HepG2 (cell line): ENCODE results near the gene CLBA1. TPM values are rescaled to one million over a fixed set of nuclear protein-coding genes. Genes with fewer than 3 reads are reported as not detected.

Experiments used
- ATAC-seq: fragments of 200-7000 bp; cut with Tn5 transposase; 3 replicates; pipeline ENCODE4 v1.9.1; 2020; ENCODE audit warnings: mild to moderate bottlenecking, moderate library complexity
- BruUV-seq: library from RNA; stranded (reverse); fragments of 400-500 nt; replicated peaks from 2 replicates; lab custom pipeline; 2021; lab: Mats Ljungman, UMichigan
- CTCF ChIA-PET: fragments of 300-600 bp; formaldehyde crosslinking; extraction: SDS; loops from one replicate; lab custom pipeline; 2021; ENCODE audit warnings: low total read pairs, inconsistent platforms, low intra/inter-chr PET ratio; lab: Yijun Ruan, JAX
- POLR2A ChIA-PET: fragments of 350-600 bp; sonication (Branson Sonifier 250); formaldehyde crosslinking; loops from one replicate; lab custom pipeline; 2020; ENCODE audit warnings: antibody characterized with exemption, inconsistent platforms; lab: Yijun Ruan, JAX
- DNase-seq: peaks from one replicate; pipeline ENCODE4 v3.0.0-alpha.2; 2015; ENCODE audit warnings: low spot score
- FAIRE-seq: peaks from 3 replicates; lab custom pipeline; 2011; peaks lifted over from hg19 to GRCh38; lab: Jason Lieb, UNC
- H2AFZ ChIP-seq: one replicate; pipeline ENCODE4 v1.6.1; 2011; ENCODE audit warnings: low read length, inconsistent platforms
- H3K27ac ChIP-seq: fragments of 300-600 bp; 3 replicates; pipeline ENCODE4 v1.8.0; 2011; ENCODE audit warnings: mixed run types, mild to moderate bottlenecking, mixed read lengths, low read length, inconsistent platforms; ENCODE audit not compliant: insufficient read depth; ENCODE audit errors: extremely low read length
- H3K27me3 ChIP-seq, 2 experiments: fragments of 200-600 bp in 1 of 2; 2 replicates in 1 of 2; 3 replicates in 1 of 2; pipeline versions ENCODE4 v1.6.0 to v1.8.0; 2011; ENCODE audit warnings: low read length in 2 of 2, mild to moderate bottlenecking in 2 of 2, moderate library complexity in 2 of 2, inconsistent platforms in 1 of 2; ENCODE audit not compliant: insufficient read depth in 2 of 2, control insufficient read depth in 1 of 2
- H3K36me3 ChIP-seq, 2 experiments: fragments of 200-600 bp in 1 of 2; replicated peaks in 1 of 2; 2 replicates in 1 of 2; 3 replicates in 1 of 2; pipeline versions ENCODE4 v1.5.1 to v1.8.0; 2011; ENCODE audit warnings: low read length in 2 of 2, inconsistent platforms in 1 of 2; ENCODE audit not compliant: insufficient read depth in 2 of 2, control insufficient read depth in 1 of 2
- H3K4me1 ChIP-seq: 2 replicates; pipeline ENCODE4 v1.5.1; 2012; ENCODE audit warnings: low read length, inconsistent platforms; ENCODE audit not compliant: insufficient read depth
- H3K4me2 ChIP-seq: 2 replicates; pipeline ENCODE4 v1.6.0; 2011; ENCODE audit warnings: low read depth, low read length, inconsistent platforms
- H3K4me3 ChIP-seq, 3 experiments: fragments of 200-600 bp in 1 of 3; sonication (generic), shearing (Covaris generic) in 1 of 3; replicated peaks in 1 of 3; 2 replicates each; pipeline ENCODE4 v1.5.1; 2011 to 2016; ENCODE audit warnings: low read length in 3 of 3, inconsistent platforms in 2 of 3, low read depth in 2 of 3, mild to moderate bottlenecking in 2 of 3, control low read depth in 1 of 3, mixed read lengths in 1 of 3; ENCODE audit not compliant: insufficient read depth in 1 of 3
- H3K79me2 ChIP-seq: one replicate; pipeline ENCODE4 v1.6.1; 2011; ENCODE audit warnings: low read length, inconsistent platforms; ENCODE audit not compliant: insufficient read depth
- H3K9ac ChIP-seq: 2 replicates; pipeline ENCODE4 v1.6.0; 2011; ENCODE audit warnings: mild to moderate bottlenecking, low read depth, low read length, inconsistent platforms; ENCODE audit not compliant: insufficient read depth
- H3K9me3 ChIP-seq: 2 replicates; pipeline ENCODE4 v1.5.1; 2012; ENCODE audit warnings: mild to moderate bottlenecking, low read length
- H4K20me1 ChIP-seq: 2 replicates; pipeline ENCODE4 v1.6.0; 2011; ENCODE audit warnings: inconsistent platforms, mild to moderate bottlenecking, low read length, moderate library complexity; ENCODE audit not compliant: insufficient read depth
- AGO2 ChIP-seq: fragments of 200-400 bp; formaldehyde crosslinking; optimal IDR thresholded peaks from 2 replicates; pipeline ENCODE3; 2017; ENCODE audit warnings: mild to moderate bottlenecking, low read depth, low read length, moderate library complexity
- GATAD1 ChIP-seq: IDR thresholded peaks from 2 replicates; pipeline ENCODE4 v1.6.1; 2016; ENCODE audit warnings: missing genetic modification reagents, missing compliant biosample characterization
- KLF15 ChIP-seq: sonication (generic); formaldehyde crosslinking; IDR thresholded peaks from 2 replicates; pipeline ENCODE4 v1.8.1; 2023; ENCODE audit warnings: borderline replicate concordance, mild to moderate bottlenecking, inconsistent platforms, missing genetic modification reagents, mixed read lengths
- PHF5A ChIP-seq: IDR thresholded peaks from one replicate; pipeline ENCODE4 v1.6.1; 2018; ENCODE audit warnings: low read depth, missing genetic modification reagents; ENCODE audit not compliant: unreplicated experiment
- RELA ChIP-seq: sonication (generic); formaldehyde crosslinking; IDR thresholded peaks from 2 replicates; pipeline ENCODE4 v1.4.0; 2020; ENCODE audit warnings: missing genetic modification reagents
- SRSF1 ChIP-seq: fragments of 200-400 bp; formaldehyde crosslinking; optimal IDR thresholded peaks from 2 replicates; pipeline ENCODE3; 2017; ENCODE audit warnings: mild to moderate bottlenecking, low read depth, low read length, moderate library complexity
- TBX2 ChIP-seq: sonication (generic); formaldehyde crosslinking; IDR thresholded peaks from 2 replicates; pipeline ENCODE4 v1.5.0; 2020; ENCODE audit warnings: missing genetic modification reagents, mild to moderate bottlenecking, borderline replicate concordance
- ZFP36 ChIP-seq: fragments of 150-350 bp; IDR thresholded peaks from 2 replicates; pipeline ENCODE4 v1.6.1; 2018; ENCODE audit warnings: borderline replicate concordance, low read length, low read depth; ENCODE audit not compliant: partially characterized antibody
- ZNF484 ChIP-seq: sonication (generic); formaldehyde crosslinking; IDR thresholded peaks from 2 replicates; pipeline ENCODE4 v1.5.1; 2020; ENCODE audit warnings: mild to moderate bottlenecking, low read depth, missing genetic modification reagents, borderline replicate concordance
- ZNF546 ChIP-seq: sonication (generic); formaldehyde crosslinking; conservative IDR thresholded peaks from 2 replicates; pipeline ENCODE4 v1.8.1; 2023; ENCODE audit warnings: mild to moderate bottlenecking, missing genetic modification reagents
- ZNF550 ChIP-seq: sonication (generic); formaldehyde crosslinking; IDR thresholded peaks from 2 replicates; pipeline ENCODE4 v1.4.0; 2020; ENCODE audit warnings: mild to moderate bottlenecking, missing genetic modification reagents, borderline replicate concordance
- whole genome bisulfite sequencing: methylation state at CpG from one replicate; pipeline ENCODE4 v1.1.6; 2017; ENCODE audit warnings: low lambda C conversion rate; 5-methylcytosine and 5-hydroxymethylcytosine counted together
- in situ Hi-C: cut with HindIII; loops from 2 replicates; pipeline ENCODE4 v1.10.0; 2017; ENCODE audit warnings: low pct_unique_long_range_greater_than_20kb; ENCODE audit not compliant: extremely low pct_ligation_motif_present
- intact Hi-C: fragments of 100-400 bp; cut with micrococcal nuclease; formaldehyde crosslinking; loops from one replicate; pipeline ENCODE4 v1.10.0; 2022; ENCODE audit not compliant: unreplicated experiment
- polyA plus RNA-seq, 8 experiments: library from polyadenylated mRNA; depleted of rRNA in 3 of 8; stranded (reverse) in 7 of 8; unstranded in 1 of 8; fragments of >200 nt; fragmentation: Illumina TruSeq in 4 of 8; extraction: Trizol in 4 of 8; gene quantifications; 2 replicates each; pipeline versions ENCODE4 v1.2.1 to v1.2.3, GENCODE V29; 2011 to 2016; ENCODE audit warnings: low read depth in 4 of 8, missing spikeins in 1 of 8, mixed read lengths in 1 of 8; ENCODE audit not compliant: insufficient read depth in 1 of 8
- total RNA-seq, 5 experiments: library from RNA; depleted of rRNA; stranded (reverse); fragments of >200 nt; fragmentation: Illumina TruSeq; extraction: Trizol; gene quantifications; 2 replicates each; pipeline ENCODE4 v1.2.3, GENCODE V29; 2016; ENCODE audit warnings: low read depth in 1 of 5
- TF ChIP-seq, protein P1 (sequence below): sonication (generic); formaldehyde crosslinking; IDR thresholded peaks from 2 replicates; pipeline ENCODE4 v1.5.1; 2020; ENCODE audit warnings: mild to moderate bottlenecking, missing genetic modification reagents, moderate library complexity
- TF ChIP-seq, protein P2 (sequence below): sonication (generic); formaldehyde crosslinking; IDR thresholded peaks from 2 replicates; pipeline ENCODE4 v1.5.1; 2020; ENCODE audit warnings: mild to moderate bottlenecking, moderate library complexity, missing genetic modification reagents
- TF ChIP-seq, protein P3 (sequence below): sonication (generic); formaldehyde crosslinking; IDR thresholded peaks from 2 replicates; pipeline ENCODE4 v1.8.1; 2023; ENCODE audit warnings: missing genetic modification reagents, inconsistent platforms, borderline replicate concordance
- TF ChIP-seq, protein P4 (sequence below): sonication (generic); formaldehyde crosslinking; IDR thresholded peaks from 2 replicates; pipeline ENCODE4 v1.4.0; 2020; ENCODE audit warnings: missing genetic modification reagents
- TF ChIP-seq, protein P5 (sequence below): sonication (generic); formaldehyde crosslinking; IDR thresholded peaks from 2 replicates; pipeline ENCODE4 v1.8.1; 2023; ENCODE audit warnings: missing genetic modification reagents, mild to moderate bottlenecking, borderline replicate concordance

Gene CLBA1
- total and polyA plus RNA-seq, 2 of the 13 experiments (the other 11 are each of a cell fraction or from before 2014, with no cell fraction given): 1.2 to 1.4 TPM

DNA sequence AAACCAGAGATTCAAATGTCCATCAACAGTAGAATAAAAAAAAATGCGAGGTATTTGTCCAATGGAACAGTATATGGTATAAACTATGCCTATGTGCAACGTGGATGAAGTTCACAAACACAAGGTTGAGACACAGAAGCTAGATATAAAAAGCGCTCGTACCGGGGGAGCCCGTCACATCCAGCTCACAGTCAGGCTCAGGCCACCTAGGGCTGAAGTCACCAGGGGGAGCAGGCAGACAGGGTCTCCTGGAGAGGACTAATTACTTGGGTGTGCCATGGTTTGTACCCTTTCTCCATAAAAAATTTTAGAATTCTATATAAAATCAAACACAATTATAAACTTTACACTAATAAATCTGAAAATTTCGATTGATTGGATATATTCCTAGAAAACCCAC, 21.0 kb upstream of the CLBA1 start:
- H3K27ac ChIP-seq: no peak overlapping the region
- no TSS peak for BruUV-seq
- WGBS: 8% methylated on average over 7 of the region's 7 CpGs
- peaks cover 17% of the 10 kb centered on the region; the same call in 1 of the 2 replicates for H3K4me1 ChIP-seq
- DNase-seq (no peak), ATAC-seq (no peak), FAIRE-seq (no peak)
- POLR2A ChIA-PET: no interaction called here
- H3K9ac ChIP-seq: no peak overlapping the region
- intact Hi-C loops (no loop called here), in situ Hi-C loops (no loop called here)
- no peak overlapping the region for H2AFZ ChIP-seq
- H3K36me3 ChIP-seq: no peaks in the 10 kb centered on the region
- no peak overlapping the region for H3K4me3 ChIP-seq
- H3K27me3 ChIP-seq: peaks cover 7 to 57% of the 10 kb centered on the region in 2 experiments
- no peaks in the 10 kb centered on the region for H3K9me3 ChIP-seq
- no peaks in the 10 kb centered on the region for H3K79me2 ChIP-seq
- CTCF ChIA-PET: no interaction called here
- H3K4me2 ChIP-seq: no peak overlapping the region
- no peaks in the 10 kb centered on the region for H4K20me1 ChIP-seq
- TF ChIP-seq, protein P1, sequence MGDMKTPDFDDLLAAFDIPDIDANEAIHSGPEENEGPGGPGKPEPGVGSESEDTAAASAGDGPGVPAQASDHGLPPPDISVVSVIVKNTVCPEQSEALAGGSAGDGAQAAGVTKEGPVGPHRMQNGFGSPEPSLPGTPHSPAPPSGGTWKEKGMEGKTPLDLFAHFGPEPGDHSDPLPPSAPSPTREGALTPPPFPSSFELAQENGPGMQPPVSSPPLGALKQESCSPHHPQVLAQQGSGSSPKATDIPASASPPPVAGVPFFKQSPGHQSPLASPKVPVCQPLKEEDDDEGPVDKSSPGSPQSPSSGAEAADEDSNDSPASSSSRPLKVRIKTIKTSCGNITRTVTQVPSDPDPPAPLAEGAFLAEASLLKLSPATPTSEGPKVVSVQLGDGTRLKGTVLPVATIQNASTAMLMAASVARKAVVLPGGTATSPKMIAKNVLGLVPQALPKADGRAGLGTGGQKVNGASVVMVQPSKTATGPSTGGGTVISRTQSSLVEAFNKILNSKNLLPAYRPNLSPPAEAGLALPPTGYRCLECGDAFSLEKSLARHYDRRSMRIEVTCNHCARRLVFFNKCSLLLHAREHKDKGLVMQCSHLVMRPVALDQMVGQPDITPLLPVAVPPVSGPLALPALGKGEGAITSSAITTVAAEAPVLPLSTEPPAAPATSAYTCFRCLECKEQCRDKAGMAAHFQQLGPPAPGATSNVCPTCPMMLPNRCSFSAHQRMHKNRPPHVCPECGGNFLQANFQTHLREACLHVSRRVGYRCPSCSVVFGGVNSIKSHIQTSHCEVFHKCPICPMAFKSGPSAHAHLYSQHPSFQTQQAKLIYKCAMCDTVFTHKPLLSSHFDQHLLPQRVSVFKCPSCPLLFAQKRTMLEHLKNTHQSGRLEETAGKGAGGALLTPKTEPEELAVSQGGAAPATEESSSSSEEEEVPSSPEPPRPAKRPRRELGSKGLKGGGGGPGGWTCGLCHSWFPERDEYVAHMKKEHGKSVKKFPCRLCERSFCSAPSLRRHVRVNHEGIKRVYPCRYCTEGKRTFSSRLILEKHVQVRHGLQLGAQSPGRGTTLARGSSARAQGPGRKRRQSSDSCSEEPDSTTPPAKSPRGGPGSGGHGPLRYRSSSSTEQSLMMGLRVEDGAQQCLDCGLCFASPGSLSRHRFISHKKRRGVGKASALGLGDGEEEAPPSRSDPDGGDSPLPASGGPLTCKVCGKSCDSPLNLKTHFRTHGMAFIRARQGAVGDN: no peak
- TF ChIP-seq ZNF550 (CRISPR knock-in tag): no peak
- TF ChIP-seq RELA (CRISPR knock-in tag): no peak
- no peak for TF ChIP-seq PHF5A (CRISPR knock-in tag)
- no peak for TF ChIP-seq ZFP36
- TF ChIP-seq, protein P2, sequence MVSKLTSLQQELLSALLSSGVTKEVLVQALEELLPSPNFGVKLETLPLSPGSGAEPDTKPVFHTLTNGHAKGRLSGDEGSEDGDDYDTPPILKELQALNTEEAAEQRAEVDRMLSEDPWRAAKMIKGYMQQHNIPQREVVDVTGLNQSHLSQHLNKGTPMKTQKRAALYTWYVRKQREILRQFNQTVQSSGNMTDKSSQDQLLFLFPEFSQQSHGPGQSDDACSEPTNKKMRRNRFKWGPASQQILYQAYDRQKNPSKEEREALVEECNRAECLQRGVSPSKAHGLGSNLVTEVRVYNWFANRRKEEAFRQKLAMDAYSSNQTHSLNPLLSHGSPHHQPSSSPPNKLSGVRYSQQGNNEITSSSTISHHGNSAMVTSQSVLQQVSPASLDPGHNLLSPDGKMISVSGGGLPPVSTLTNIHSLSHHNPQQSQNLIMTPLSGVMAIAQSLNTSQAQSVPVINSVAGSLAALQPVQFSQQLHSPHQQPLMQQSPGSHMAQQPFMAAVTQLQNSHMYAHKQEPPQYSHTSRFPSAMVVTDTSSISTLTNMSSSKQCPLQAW (CRISPR knock-in tag): no peak
- TF ChIP-seq KLF15 (CRISPR knock-in tag): no peak
- TF ChIP-seq, protein P3, sequence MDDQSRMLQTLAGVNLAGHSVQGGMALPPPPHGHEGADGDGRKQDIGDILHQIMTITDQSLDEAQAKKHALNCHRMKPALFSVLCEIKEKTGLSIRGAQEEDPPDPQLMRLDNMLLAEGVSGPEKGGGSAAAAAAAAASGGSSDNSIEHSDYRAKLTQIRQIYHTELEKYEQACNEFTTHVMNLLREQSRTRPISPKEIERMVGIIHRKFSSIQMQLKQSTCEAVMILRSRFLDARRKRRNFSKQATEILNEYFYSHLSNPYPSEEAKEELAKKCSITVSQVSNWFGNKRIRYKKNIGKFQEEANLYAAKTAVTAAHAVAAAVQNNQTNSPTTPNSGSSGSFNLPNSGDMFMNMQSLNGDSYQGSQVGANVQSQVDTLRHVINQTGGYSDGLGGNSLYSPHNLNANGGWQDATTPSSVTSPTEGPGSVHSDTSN: no peak
- no peak for TF ChIP-seq GATAD1 (CRISPR knock-in tag)
- TF ChIP-seq, protein P4, sequence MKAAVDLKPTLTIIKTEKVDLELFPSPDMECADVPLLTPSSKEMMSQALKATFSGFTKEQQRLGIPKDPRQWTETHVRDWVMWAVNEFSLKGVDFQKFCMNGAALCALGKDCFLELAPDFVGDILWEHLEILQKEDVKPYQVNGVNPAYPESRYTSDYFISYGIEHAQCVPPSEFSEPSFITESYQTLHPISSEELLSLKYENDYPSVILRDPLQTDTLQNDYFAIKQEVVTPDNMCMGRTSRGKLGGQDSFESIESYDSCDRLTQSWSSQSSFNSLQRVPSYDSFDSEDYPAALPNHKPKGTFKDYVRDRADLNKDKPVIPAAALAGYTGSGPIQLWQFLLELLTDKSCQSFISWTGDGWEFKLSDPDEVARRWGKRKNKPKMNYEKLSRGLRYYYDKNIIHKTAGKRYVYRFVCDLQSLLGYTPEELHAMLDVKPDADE: no peak
- no peak for TF ChIP-seq TBX2
- TF ChIP-seq ZNF546 (CRISPR knock-in tag): no peak
- no peak for TF ChIP-seq SRSF1
- no peak for TF ChIP-seq AGO2
- TF ChIP-seq ZNF484 (CRISPR knock-in tag): no peak
- TF ChIP-seq, protein P5, sequence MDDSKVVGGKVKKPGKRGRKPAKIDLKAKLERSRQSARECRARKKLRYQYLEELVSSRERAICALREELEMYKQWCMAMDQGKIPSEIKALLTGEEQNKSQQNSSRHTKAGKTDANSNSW (CRISPR knock-in tag): no peak
